Karpas-422 (cell line): ENCODE data around the gene NKPD1. TPM values are rescaled to one million over a fixed set of nuclear protein-coding genes. Genes with fewer than 3 reads are reported as not detected.

Experiments
- DNase-seq: peaks from one replicate; pipeline ENCODE4 v3.0.0-alpha.2; 2015
- H2AFZ ChIP-seq: fragments of 200-600 bp; sonication (generic); 2 replicates; pipeline ENCODE4 v1.6.1; 2014; ENCODE audit warnings: antibody characterized with exemption, low read length, mixed read lengths
- H3K27ac ChIP-seq: fragments of 200-600 bp; sonication (generic); 2 replicates; pipeline ENCODE4 v1.5.1; 2014; ENCODE audit warnings: mild to moderate bottlenecking, low read length, moderate library complexity
- H3K27me3 ChIP-seq: fragments of 200-600 bp; sonication (generic); 2 replicates; pipeline ENCODE4 v1.6.1; 2014; ENCODE audit warnings: low read length, mixed read lengths
- H3K36me3 ChIP-seq: fragments of 200-600 bp; sonication (generic); 2 replicates; pipeline ENCODE4 v1.6.1; 2014; ENCODE audit warnings: low read length, mixed read lengths; ENCODE audit not compliant: insufficient read depth
- H3K4me1 ChIP-seq: fragments of 200-600 bp; sonication (generic); 2 replicates; pipeline ENCODE4 v1.6.1; 2014; ENCODE audit warnings: mild to moderate bottlenecking, low read length, mixed read lengths
- H3K4me2 ChIP-seq: fragments of 200-600 bp; sonication (generic); 2 replicates; pipeline ENCODE4 v1.6.1; 2014; ENCODE audit warnings: low read length, low read depth, mild to moderate bottlenecking; ENCODE audit not compliant: poor library complexity, severe bottlenecking
- H3K4me3 ChIP-seq: fragments of 200-600 bp; sonication (generic); 2 replicates; pipeline ENCODE4 v1.5.1; 2014; ENCODE audit warnings: mild to moderate bottlenecking, antibody characterized with exemption, low read length, mixed read lengths
- H3K79me2 ChIP-seq: fragments of 200-600 bp; sonication (generic); 2 replicates; pipeline ENCODE4 v1.6.1; 2014; ENCODE audit warnings: mild to moderate bottlenecking, low read length, mixed read lengths
- H3K9ac ChIP-seq: fragments of 200-600 bp; sonication (generic); 2 replicates; pipeline ENCODE4 v1.6.0; 2014; ENCODE audit warnings: low read length
- H3K9me2 ChIP-seq: fragments of 200-600 bp; sonication (generic), shearing (Covaris generic); replicated peaks from 2 replicates; pipeline ENCODE4 v1.6.0; 2014; ENCODE audit warnings: mild to moderate bottlenecking, low read length, moderate library complexity; ENCODE audit not compliant: insufficient read depth
- H3K9me3 ChIP-seq: fragments of 300-700, 200-600 bp; sonication (generic); 2 replicates; pipeline ENCODE4 v1.6.1; 2014; ENCODE audit warnings: low read length, mixed read lengths
- H4K20me1 ChIP-seq: fragments of 200-600 bp; sonication (generic); 2 replicates; pipeline ENCODE4 v1.6.1; 2014; ENCODE audit warnings: mild to moderate bottlenecking, antibody characterized with exemption, low read length, low read depth; ENCODE audit not compliant: insufficient read depth
- total RNA-seq: library from RNA; depleted of rRNA; stranded (reverse); fragments of >200 nt; shearing (Covaris generic); gene quantifications from 2 replicates; pipeline ENCODE4 v1.2.3, GENCODE V29; 2014; ENCODE audit warnings: low replicate concordance; rRNA removed

The NKPD1 gene
- 1.2 TPM in 1 of 2 replicates, not detected in the other for total RNA-seq

DNA sequence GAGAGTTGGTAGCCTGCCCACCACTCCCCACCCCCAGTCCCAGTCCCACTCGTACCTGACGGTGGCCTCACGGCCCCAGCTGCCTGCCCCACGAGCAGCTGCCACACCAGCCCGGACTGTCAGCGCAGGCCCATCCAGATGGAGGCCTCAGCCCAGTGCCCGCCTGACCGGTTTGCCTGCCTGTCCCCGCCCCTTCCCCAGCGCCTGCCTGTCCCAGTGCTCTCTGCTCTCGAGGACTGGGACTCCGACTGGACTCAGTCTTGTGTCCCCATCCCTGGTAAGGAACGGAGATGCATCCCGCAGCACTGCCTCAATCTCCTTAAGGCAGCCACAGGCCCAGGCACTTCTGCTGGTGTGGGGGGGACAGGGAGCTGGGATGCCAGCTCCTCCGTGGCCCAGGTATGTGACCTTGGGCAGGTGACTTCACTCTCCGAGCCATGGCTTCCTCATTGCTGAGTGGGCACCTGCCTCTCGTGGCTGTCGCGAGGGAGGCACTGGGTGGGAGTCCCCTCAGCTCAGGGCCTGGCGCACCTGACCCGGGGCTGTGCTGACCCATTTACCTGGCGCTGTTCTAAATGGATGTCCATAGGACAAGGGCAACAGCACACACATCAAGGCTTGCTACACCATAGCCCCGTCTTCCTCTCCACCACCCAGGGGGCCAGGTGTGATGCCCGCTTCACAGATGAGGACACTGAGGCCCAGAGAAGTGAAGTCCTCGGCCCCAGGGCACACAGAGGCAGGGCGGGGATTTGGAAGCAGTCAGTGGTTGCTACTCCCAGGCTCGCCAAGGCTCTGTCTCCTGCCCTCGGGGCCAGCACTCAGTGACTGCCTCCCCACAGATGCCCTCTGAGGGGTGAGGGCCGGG is at the start of gene NKPD1:
Gene NKPD1, minus strand, starts transcription at position 113 of the 868 bp plus-strand sequence. CDS start 832 bp downstream, outside the sequence.
- no peak within 1 kb of the TSS for H3K4me2 ChIP-seq
- no peaks in the 10 kb centered on the region for H3K36me3 ChIP-seq
- H3K4me3 ChIP-seq = no peak within 1 kb of the TSS
- H4K20me1 ChIP-seq = peaks cover 12% of the 10 kb centered on the region; the same call in 1 of the 2 replicates
- H2AFZ ChIP-seq = no peak within 1 kb of the TSS
- DNase-seq = no peak
- no peak within 1 kb of the TSS for H3K27ac ChIP-seq
- peaks cover 7% of the 10 kb centered on the region for H3K4me1 ChIP-seq
- H3K9me2 ChIP-seq = no peaks in the 10 kb centered on the region
- no peaks in the 10 kb centered on the region for H3K27me3 ChIP-seq
- H3K9ac ChIP-seq = no peak within 1 kb of the TSS
- no peaks in the 10 kb centered on the region for H3K9me3 ChIP-seq
- H3K79me2 ChIP-seq = no peaks in the 10 kb centered on the region

DNA sequence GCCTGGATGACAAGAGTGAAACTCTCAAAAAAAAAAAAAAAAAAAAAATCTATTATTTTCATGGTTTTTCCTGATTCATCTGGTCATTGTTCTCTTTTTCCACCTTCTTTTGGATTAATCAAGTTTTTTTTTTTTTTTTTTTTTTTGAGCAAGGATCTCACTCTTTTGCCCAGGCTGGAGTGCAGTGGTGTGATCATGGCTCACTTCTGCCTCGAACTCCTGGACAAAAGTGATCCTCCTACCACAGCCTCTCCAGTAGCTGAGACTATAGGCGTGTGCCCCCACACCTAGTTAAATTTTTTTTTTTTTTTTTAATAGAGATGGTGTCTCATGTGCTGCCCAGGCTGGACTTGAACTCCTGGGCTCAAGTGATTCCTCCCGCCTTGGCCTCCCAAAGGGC is 45.5 kb upstream of the NKPD1 start:
- H3K4me1 ChIP-seq = no peaks in the 10 kb centered on the region
- no peak for DNase-seq
- H3K4me3 ChIP-seq = no peak overlapping the region
- no peak overlapping the region for H3K27ac ChIP-seq
- H3K79me2 ChIP-seq = no peaks in the 10 kb centered on the region
- no peak overlapping the region for H2AFZ ChIP-seq
- no peaks in the 10 kb centered on the region for H3K36me3 ChIP-seq
- H3K9me2 ChIP-seq = no peaks in the 10 kb centered on the region
- no peaks in the 10 kb centered on the region for H4K20me1 ChIP-seq
- H3K9ac ChIP-seq = no peak overlapping the region
- no peaks in the 10 kb centered on the region for H3K9me3 ChIP-seq
- H3K27me3 ChIP-seq = no peaks in the 10 kb centered on the region
- H3K4me2 ChIP-seq = no peak overlapping the region

- no peak for DNase-seq
- H3K4me1 ChIP-seq = no peaks in the 10 kb centered on the region
- H3K27me3 ChIP-seq = no peaks in the 10 kb centered on the region
- no peak overlapping the region for H3K4me3 ChIP-seq
- H3K36me3 ChIP-seq = no peaks in the 10 kb centered on the region
- no peaks in the 10 kb centered on the region for H3K79me2 ChIP-seq
- no peak overlapping the region for H3K9ac ChIP-seq
- no peaks in the 10 kb centered on the region for H4K20me1 ChIP-seq
- no peak overlapping the region for H2AFZ ChIP-seq
- H3K27ac ChIP-seq = no peak overlapping the region
- no peak overlapping the region for H3K4me2 ChIP-seq
- no peaks in the 10 kb centered on the region for H3K9me2 ChIP-seq
- H3K9me3 ChIP-seq = no peaks in the 10 kb centered on the region
These were observed 45.0 kb upstream of the NKPD1 start for GRCh38 chr19:45205810-45206209.

DNA sequence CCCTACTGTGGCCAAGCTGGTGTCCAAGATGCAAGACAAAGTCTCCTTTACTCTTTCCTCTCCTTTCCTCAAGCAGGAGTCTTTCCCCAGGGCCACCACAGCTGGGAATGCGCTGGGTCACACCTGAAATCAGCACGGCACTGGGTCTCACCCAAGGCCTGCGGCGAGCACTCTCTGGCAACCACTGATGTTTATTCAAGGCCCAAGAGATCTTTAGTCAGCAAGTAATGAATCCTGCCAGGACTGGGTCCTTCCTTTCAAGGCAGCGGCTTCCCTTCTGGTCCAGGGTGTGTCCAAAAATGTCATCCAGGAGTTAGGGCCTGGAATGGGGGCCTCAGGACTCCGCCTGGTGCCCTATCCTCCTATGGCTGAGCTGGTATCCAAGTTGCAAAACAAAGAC is 41.9 kb upstream of the NKPD1 start:
- H4K20me1 ChIP-seq = no peaks in the 10 kb centered on the region
- no peaks in the 10 kb centered on the region for H3K79me2 ChIP-seq
- H3K9ac ChIP-seq = no peak overlapping the region
- H3K9me3 ChIP-seq = no peaks in the 10 kb centered on the region
- no peak overlapping the region for H2AFZ ChIP-seq
- H3K4me2 ChIP-seq = no peak overlapping the region
- DNase-seq = no peak
- no peak overlapping the region for H3K27ac ChIP-seq
- no peaks in the 10 kb centered on the region for H3K27me3 ChIP-seq
- no peaks in the 10 kb centered on the region for H3K36me3 ChIP-seq
- H3K4me1 ChIP-seq = no peaks in the 10 kb centered on the region
- H3K4me3 ChIP-seq = no peak overlapping the region
- no peaks in the 10 kb centered on the region for H3K9me2 ChIP-seq

GRCh38 chr19:45200568-45200967 is 39.8 kb upstream of the NKPD1 start:
- H3K4me3 ChIP-seq = no peak overlapping the region
- no peaks in the 10 kb centered on the region for H3K36me3 ChIP-seq
- H3K9ac ChIP-seq = no peak overlapping the region
- no peaks in the 10 kb centered on the region for H3K9me2 ChIP-seq
- no peak overlapping the region for H2AFZ ChIP-seq
- H3K27me3 ChIP-seq = no peaks in the 10 kb centered on the region
- H3K79me2 ChIP-seq = no peaks in the 10 kb centered on the region
- peak; percentile 65 for DNase-seq
- H3K9me3 ChIP-seq = no peaks in the 10 kb centered on the region
- no peaks in the 10 kb centered on the region for H3K4me1 ChIP-seq
- H3K4me2 ChIP-seq = no peak overlapping the region
- no peaks in the 10 kb centered on the region for H4K20me1 ChIP-seq
- no peak overlapping the region for H3K27ac ChIP-seq

DNA sequence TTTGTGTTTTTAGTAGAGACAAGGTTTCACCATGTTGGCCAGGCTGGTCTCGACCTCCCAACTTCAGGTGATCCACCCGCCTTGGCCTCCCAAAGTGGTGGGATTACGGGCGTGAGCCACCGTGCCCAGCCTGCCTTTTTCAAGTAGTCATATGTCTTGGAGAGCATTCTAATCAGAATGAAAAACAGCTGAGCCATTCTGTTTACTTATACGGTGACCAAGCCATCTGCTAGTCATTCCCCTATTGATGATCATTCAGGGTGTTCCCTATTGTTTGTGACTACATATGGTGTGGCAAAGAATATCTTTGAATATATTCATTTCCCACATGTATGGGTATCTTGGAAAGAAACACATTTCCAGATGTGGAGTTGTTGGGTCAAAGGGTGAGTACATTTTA is 35.0 kb upstream of the NKPD1 start:
- H3K79me2 ChIP-seq = no peaks in the 10 kb centered on the region
- H3K27me3 ChIP-seq = no peaks in the 10 kb centered on the region
- H3K9me2 ChIP-seq = no peaks in the 10 kb centered on the region
- no peak overlapping the region for H3K4me2 ChIP-seq
- no peak overlapping the region for H2AFZ ChIP-seq
- H3K36me3 ChIP-seq = no peaks in the 10 kb centered on the region
- H3K4me1 ChIP-seq = no peaks in the 10 kb centered on the region
- no peak for DNase-seq
- no peaks in the 10 kb centered on the region for H3K9me3 ChIP-seq
- no peak overlapping the region for H3K4me3 ChIP-seq
- no peak overlapping the region for H3K27ac ChIP-seq
- H4K20me1 ChIP-seq = no peaks in the 10 kb centered on the region
- no peak overlapping the region for H3K9ac ChIP-seq

DNA sequence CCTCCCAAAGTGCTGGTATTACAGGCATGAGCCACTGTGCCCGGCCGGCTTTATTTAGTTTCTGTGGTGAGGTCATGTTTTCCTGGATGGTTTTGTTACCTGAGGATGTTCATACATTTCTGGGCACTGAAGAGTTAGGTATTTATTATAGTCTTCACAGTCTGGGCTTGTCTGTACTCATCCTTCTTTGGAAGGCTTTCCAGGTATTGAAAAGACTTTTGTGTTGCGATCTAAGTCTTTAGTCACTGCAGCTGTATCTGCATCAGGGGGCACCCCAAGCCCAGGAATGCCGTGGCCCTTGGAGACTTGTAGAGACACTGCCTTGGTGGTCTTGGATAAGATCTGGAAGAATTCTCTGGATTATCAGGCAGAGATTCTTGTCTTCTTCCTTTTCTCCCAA is 30.6 kb upstream of the NKPD1 start:
- Histone ChIP-seq H4K20me1 (no peaks in the 10 kb centered on the region), H3K4me1 (no peaks in the 10 kb centered on the region), H3K9me2 (no peaks in the 10 kb centered on the region), H3K79me2 (no peaks in the 10 kb centered on the region), H3K4me3 (no peak overlapping the region), H3K27me3 (no peaks in the 10 kb centered on the region), H3K27ac (no peak overlapping the region), H2AFZ (no peak overlapping the region), H3K9ac (no peak overlapping the region), H3K36me3 (no peaks in the 10 kb centered on the region), H3K9me3 (no peaks in the 10 kb centered on the region), H3K4me2 (no peak overlapping the region)
- no peak for DNase-seq

DNA sequence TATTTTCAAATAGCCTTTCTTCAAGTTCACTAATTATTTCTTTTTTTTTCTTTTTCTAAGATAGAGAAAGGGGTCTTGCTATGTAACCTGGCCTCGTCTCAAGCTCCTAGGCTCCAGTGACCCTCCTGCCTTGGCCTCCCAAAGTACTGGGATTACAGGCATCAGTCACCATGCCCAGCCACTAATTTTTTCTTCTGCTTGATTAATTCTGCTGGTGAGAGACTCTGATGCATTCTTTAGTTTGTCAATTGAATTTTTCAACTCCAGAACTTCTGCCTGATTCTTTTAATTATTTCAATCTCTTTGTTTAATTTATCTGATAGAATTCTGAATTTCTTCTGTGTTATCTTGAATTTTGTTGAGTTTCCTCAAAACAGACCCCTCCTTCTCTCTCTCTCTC is 29.2 kb upstream of the NKPD1 start:
- Histone ChIP-seq H3K4me3 (no peak overlapping the region), H3K9me2 (no peaks in the 10 kb centered on the region), H2AFZ (no peak overlapping the region), H3K36me3 (no peaks in the 10 kb centered on the region), H3K27me3 (no peaks in the 10 kb centered on the region), H3K79me2 (no peaks in the 10 kb centered on the region), H3K9ac (no peak overlapping the region), H3K27ac (no peak overlapping the region), H3K4me2 (no peak overlapping the region), H3K9me3 (no peaks in the 10 kb centered on the region), H3K4me1 (no peaks in the 10 kb centered on the region), H4K20me1 (no peaks in the 10 kb centered on the region)
- DNase-seq = no peak
